22Rv1 (cell line): ENCODE results near the gene EYS.
"Not testable (repeated sequence)": the region's sequence is repeated elsewhere in the genome, so short reads cannot be mapped to it uniquely, and the experiment has no call there.

Experiments
- H3K27ac ChIP-seq: fragments of 450-650 bp; 2 replicates; pipeline ENCODE4 v1.5.1; 2017
- CTCF ChIP-seq: fragments of 450-650 bp; IDR thresholded peaks from 2 replicates; pipeline ENCODE4 v1.5.1; 2017; ENCODE audit warnings: mild to moderate bottlenecking
- ZFX ChIP-seq: fragments of 450-650 bp; IDR thresholded peaks from 2 replicates; pipeline ENCODE4 v1.6.1; 2017; ENCODE audit warnings: antibody characterized with exemption, borderline replicate concordance

The EYS gene

GRCh38 chr6:63941747-63942470, 1765.1 kb downstream of the EYS start:
- TF ChIP-seq CTCF (no peak), ZFX (no peak)

GRCh38 chr6:63940056-63940455, 1767.0 kb downstream of the EYS start:
- TF ChIP-seq CTCF (no peak), ZFX (no peak)
- H3K27ac ChIP-seq, result no peak overlapping the region

More at GRCh38 chr6:63941747-63942470, 1765.1 kb downstream of the EYS start:
- no peak overlapping the region for H3K27ac ChIP-seq

GRCh38 chr6:63936399-63936798, 1770.6 kb downstream of the EYS start:
- H3K27ac ChIP-seq, result no peak overlapping the region
- TF ChIP-seq ZFX, result no peak
- TF ChIP-seq CTCF, result no peak

- TF ChIP-seq CTCF (no peak), ZFX (no peak)
These were observed 1771.3 kb downstream of the EYS start for GRCh38 chr6:63935732-63936131.

GRCh38 chr6:63933948-63934347, 1773.1 kb downstream of the EYS start:
- not testable (repeated sequence) for H3K27ac ChIP-seq

More at GRCh38 chr6:63935732-63936131, 1771.3 kb downstream of the EYS start:
- no peak overlapping the region for H3K27ac ChIP-seq

- H3K27ac ChIP-seq, result no peak overlapping the region
- TF ChIP-seq CTCF (no peak), ZFX (no peak)
These were observed 1776.2 kb downstream of the EYS start for GRCh38 chr6:63930848-63931247.

- H3K27ac ChIP-seq, result no peak overlapping the region
- no peak for TF ChIP-seq CTCF
These were observed 1777.9 kb downstream of the EYS start for GRCh38 chr6:63929111-63929510.

GRCh38 chr6:63928613-63929012, 1778.4 kb downstream of the EYS start:
- TF ChIP-seq ZFX (no peak), CTCF (no peak)
- H3K27ac ChIP-seq, result no peak overlapping the region
